ENCODE measurements around the gene MACROD2.
A peak's percentile ranks its signal among the peaks of the same experiment; 100 is the strongest.
"Not testable (repeated sequence)": the region's sequence is repeated elsewhere in the genome, so short reads cannot be mapped to it uniquely, and the experiment has no call there.

Gene MACROD2

DNA sequence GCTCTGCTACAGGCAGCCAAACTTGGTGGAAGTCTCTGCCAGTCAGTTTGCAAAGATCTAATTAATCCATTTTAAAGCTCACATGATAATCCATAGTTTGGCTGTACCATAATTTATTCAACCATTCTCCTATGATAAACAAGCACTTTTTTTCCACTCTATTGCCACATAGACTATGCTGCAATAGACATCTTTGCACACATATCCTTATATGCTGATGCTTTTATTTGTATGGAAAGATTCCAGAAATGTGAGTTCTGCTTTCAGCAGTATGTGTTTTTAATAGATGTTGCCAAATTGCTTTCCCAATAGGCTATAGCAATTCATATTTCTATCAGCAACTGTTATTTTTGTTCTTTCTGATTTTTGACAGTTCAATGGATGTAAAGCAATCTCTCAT lies 1950.0 kb downstream of the MACROD2 start:
- no peak for DNase-seq
- intact Hi-C loops (cut with DNase I), result no loop called here

DNA sequence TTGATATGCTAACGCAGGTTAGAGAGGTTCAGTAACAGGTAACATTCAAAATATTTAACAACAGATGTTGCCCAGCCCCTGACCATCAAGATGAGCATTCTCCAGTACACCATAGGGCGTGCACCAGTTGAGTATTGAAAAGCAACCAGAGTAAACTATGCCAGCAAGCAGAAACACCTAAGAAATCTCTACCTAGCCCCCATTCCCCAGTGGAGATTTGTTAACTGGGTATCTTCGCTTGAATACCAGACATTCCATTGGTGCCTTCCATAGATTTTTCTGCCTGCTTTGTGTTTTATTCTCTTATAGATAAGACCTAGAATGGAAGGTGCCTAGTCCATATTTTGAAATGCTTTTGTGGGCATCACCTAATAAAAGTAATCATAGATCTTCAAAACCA lies 1954.1 kb downstream of the MACROD2 start:
- DNase-seq, result no peak
- intact Hi-C loops (cut with DNase I), result no loop called here

DNA sequence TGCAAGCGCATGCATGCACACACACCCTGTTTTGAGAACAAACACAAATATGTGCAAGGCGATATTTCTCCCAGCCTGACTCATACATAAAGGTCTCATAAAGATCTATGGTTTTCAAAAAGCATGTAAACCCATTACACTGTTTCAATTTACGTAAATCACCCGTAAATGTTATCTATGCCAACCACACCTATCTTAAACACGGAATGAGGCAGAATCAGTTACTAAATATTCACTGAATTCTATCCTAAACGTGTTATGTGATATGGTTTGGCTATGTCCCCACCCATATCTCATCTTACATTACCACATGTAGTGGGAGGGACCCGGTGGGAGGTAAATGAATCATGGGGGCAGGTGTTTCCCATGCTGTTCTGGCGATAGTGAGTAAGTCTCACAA lies 1956.3 kb downstream of the MACROD2 start:
- intact Hi-C loops (cut with DNase I), result no loop called here
- DNase-seq, result peak in 2 of 42 donors; percentile 5 to 17

DNA sequence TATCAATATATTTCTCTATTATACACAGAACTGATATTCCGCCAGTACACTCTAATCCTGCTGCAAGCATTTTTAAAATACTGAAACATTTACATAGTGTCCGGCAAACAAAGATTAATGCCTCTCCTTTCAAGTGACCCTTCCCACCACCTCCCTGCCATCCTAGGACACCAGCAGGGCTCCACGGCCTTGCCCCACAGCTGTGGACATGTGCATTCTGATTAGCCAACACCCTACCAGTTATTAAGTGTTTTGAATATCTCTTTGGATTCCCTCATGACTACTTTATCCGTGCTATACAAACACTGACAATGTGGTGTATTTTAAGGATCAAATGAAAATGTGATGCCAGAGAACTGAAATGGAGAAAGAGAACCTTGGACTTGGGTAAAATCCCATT lies 1962.8 kb downstream of the MACROD2 start:
- intact Hi-C loops (cut with DNase I), result no loop called here
- DNase-seq, result no peak

DNA sequence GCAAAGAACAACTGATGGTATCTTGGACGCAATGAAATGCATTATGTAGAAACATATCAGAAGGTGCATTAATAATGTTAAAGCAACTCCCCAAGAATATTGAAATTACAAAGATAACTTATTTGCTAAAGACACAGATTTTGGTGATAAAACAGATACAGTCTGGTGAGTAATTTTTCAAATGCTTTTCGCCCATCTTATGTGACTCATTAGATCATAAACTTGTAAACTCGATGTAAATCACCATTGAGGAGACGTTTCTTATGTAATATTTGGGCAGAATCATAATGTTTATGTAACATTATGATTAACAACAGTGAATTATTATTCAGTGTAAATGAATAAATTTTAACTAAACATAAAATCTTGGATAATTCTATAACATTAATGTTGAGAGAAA lies 1969.8 kb downstream of the MACROD2 start:
- DNase-seq, result no peak

DNA sequence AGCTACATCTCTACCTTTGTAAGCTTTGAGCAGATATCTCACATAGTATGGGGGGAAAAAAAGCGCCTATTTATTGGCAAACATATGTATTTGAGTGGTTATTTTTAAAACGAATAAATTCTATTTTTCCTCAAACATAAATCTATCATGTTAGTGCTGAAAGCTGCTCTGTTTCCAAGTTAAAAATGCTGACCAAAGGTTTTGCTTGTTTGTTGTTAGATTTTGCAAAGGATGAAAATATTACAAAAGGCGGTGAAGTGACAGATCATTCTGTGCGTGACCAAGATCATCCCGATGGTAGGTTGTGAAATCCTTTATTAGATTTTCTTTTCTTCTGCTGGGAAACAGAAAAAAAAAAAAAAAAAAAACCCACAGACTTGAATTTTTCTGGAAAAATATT lies 1972.0 kb downstream of the MACROD2 start:
- no peak for DNase-seq
- intact Hi-C loops (cut with DNase I), result no loop called here

More for the DNA sequence above, 1969.8 kb downstream of the MACROD2 start:
- intact Hi-C loops (cut with DNase I), result no loop called here

DNA sequence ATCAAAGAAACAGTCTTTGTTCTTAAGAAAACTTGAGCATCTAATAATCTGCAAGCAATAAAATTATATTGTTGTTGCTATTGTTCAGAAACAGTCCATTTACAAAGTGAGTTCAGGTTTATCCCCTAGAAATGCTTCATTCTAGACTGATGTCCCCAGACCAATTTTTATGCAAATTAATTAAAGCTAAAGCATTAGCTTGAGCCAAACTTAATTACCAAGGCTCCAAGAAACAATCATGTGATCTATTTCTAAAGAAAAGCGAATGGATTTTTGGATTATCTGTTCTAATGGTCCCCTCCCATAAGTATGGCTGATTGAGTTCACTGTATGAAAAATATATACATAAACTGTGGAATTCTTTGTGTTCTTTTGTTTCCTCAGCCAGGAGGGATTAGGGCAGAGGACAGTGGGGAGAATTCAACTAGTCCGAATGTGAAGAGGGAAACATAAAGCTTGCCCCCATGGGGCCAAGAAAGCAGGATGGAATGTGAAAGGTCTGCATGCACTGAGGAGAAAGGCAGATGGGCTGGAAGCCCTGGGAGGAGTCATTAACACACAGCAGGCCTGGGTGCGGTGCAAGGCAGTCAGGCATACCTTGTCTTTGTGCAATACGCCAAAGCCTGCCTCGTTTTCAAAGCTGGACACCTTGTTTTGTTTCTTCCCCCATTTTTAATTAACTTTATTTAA lies 1980.9 kb downstream of the MACROD2 start:
- intact Hi-C loops (cut with DNase I), result no loop called here

DNA sequence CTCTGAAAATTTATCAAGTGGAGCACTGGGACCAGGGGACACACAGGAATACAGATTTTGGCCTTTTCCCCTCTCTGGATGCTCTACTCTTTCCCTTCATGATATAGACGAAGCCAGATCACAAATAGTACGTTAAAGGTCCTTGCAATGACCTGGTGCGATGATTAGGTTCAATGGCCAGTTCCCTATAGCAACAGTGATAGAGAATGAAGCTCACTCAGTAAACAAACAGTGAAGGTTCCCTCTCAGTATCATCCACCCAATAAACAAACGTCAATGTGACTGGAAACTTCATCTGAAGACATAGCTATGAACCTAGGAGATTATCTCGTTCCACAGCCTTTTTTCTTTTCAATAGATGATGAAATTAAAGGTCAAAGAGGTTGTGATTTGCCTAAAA lies 1981.7 kb downstream of the MACROD2 start:
- intact Hi-C loops (cut with DNase I), result no loop called here
- no peak for DNase-seq

More for the DNA sequence above, 1980.9 kb downstream of the MACROD2 start:
- DNase-seq, result no peak

DNA sequence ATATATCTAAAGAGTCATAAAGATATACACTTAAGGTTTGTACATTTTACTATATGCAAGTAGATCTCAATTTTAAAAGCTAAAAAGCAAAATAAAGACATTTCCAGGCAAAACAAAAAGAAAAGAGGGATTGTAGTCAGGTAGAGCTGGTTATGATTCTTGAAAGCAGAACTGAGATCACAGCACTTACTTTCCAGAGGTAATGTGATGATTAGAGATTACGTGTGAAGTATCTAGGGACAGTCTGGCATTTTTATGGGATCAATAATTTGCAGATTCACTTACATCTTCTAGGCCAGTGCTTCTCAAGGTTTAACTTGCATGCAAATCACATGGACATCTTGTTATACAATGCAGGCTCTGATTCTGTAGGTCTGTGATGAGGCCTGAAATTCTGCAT lies 1982.4 kb downstream of the MACROD2 start:
- intact Hi-C loops (cut with DNase I), result no loop called here
- no peak for DNase-seq

DNA sequence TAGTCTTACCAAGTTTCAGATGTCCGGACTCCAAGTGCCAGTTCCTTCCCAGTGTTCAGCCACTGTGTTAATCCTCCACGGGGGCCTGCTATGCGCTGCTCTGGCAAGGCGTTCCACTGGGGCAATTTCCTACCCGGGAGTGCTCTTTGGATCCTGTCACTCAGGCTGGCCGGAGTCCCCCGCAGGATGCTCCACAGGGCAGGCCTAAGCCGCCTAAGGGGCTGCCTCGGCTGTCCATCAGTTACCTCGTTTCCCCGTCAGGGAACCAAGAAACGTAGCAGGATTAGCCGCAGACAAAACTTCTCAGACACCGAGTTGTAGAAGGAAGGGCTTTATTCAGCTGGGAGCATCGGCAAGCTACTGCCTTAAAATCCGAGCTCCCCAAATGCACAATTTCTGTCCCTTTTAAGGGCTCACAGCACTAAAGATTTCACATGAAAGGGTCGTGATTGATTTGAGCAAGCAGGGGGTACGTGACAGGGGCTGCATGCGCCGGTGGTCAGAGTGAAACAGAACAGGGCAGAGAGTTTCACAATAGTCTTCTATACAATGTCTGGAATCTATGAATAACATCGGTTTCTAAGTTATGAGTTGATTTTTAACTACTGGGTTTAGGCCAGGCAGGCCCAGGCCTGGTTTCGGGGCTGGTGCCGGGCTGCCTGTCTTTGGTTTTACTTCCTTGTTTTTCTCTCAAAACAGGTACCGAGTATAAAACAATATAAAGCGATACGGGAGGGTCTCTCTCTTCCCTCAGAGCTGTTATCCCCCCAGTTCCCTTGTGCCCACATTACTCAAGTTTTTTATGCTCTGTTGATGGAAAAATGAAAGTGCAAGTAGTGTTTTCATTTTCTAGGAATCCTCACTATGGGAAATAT lies 1990.4 kb downstream of the MACROD2 start:
- DNase-seq; intact Hi-C loops (cut with DNase I): not testable (repeated sequence)

DNA sequence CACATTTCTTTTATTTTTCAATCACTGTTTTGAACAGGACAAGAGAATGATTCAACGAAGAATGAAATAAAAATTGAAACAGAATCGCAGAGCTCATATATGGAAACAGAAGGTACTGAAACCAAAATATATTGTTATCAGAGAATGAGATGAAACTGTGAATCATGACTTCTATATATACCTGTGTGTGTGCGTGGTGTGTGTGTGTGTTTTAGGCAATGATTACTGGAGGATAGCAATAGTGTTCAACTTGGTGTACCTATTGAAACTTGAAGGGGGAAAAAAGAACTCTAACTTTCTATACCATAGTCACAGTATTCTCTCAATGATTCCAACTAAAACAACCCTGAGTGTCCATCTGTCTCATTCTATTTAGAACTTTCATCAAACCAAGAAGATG lies 1991.4 kb downstream of the MACROD2 start:
- DNase-seq, result no peak
- intact Hi-C loops (cut with DNase I), result no loop called here

DNA sequence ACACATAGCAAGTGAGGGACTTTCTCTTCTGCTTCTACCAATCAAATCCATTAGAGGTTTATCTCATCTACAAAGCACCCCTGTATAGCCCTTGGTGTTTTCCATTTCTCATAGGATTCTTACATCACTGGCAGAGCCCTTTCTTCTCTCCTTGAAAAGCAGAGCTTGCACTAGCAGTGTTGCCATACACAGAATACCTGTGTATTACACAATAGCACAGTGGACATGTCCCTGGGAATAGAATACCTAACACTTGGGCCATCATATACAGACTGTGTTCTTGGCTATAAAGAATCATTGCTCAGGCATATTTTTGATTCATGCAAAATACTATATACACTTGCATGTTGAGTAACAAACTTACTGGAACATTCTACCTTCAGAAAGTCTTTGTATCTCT lies 1996.0 kb downstream of the MACROD2 start:
- intact Hi-C loops (cut with DNase I), result no loop called here
- DNase-seq, result no peak

DNA sequence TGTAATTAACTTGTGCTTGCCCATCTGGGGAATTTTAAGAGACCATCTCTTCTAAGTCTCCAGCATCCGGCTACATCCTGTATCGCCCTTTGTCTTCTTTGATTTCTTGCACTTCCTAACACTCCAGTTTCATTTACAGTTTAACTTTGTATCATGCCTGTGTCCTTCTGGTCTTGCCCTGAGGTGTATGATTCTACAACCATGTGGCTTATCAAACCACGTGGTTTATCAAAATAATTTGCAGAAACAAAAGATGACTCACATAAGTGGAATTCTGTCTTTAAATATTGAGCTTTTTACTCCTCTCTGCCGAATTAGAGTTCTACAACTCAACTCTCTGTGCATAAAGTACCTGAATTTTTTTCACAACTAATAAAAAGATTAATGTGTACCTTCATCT lies 1997.2 kb downstream of the MACROD2 start:
- intact Hi-C loops (cut with DNase I), result no loop called here

DNA sequence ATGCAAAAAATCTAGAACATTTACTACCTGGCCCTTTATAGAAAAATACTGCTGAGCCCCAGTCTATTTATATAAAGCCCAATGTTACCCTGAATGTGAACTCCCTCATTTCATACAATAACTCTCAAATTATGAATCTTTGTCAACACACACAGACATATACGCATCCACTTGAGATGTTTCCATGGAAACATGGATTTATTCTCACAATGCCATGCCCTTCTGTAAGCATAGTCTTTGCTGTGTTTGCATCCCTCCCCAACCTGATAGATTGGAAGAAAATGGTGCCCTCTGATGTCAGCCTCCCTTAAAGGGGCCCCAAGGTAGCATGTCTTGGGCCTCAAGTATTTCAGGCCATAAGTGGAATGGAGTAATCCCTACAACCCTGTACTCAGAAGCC lies 2004.8 kb downstream of the MACROD2 start:
- intact Hi-C loops (cut with DNase I), result no loop called here
- no peak for DNase-seq

More for the DNA sequence above, 1997.2 kb downstream of the MACROD2 start:
- no peak for DNase-seq

DNA sequence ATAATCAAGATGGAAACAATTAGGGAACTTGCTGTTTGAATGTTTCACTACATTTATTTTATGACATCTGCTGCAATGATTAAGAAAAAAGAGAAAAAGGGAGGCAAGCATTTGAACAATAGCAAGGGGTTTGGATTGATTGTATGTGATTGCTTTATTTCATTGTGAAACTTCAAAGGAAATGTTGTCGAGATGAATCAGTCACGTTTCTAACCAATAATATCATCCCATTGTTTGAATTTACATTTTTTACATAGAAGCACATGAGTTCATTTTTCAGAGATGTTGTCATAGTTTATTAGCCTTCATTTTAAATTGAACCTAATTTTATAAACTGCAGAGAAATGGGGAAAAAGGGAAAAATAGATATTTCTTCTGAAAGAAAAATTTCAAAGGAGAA lies 2006.0 kb downstream of the MACROD2 start:
- intact Hi-C loops (cut with DNase I), result no loop called here

DNA sequence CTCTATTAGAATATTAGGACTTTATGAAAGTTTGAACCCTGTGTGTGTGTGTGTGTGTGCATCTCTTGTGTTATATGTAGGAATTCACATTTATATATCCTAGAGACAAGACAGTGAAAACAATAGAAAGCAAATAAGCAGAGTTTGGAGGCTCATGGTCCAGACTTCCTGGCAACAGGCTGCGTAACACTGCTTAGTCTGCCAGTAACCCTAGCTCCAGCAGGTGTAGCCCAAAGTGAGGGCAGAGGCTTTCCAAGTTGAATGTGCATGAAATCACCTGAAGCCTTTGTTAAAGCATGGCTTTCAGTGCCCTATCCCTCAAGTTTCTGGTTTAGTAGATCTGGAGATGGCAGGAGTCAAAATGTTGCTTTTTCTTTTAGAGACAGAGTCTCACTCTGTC lies 2008.0 kb downstream of the MACROD2 start:
- intact Hi-C loops (cut with DNase I), result no loop called here
- no peak for DNase-seq

More for the DNA sequence above, 2006.0 kb downstream of the MACROD2 start:
- no peak for DNase-seq

DNA sequence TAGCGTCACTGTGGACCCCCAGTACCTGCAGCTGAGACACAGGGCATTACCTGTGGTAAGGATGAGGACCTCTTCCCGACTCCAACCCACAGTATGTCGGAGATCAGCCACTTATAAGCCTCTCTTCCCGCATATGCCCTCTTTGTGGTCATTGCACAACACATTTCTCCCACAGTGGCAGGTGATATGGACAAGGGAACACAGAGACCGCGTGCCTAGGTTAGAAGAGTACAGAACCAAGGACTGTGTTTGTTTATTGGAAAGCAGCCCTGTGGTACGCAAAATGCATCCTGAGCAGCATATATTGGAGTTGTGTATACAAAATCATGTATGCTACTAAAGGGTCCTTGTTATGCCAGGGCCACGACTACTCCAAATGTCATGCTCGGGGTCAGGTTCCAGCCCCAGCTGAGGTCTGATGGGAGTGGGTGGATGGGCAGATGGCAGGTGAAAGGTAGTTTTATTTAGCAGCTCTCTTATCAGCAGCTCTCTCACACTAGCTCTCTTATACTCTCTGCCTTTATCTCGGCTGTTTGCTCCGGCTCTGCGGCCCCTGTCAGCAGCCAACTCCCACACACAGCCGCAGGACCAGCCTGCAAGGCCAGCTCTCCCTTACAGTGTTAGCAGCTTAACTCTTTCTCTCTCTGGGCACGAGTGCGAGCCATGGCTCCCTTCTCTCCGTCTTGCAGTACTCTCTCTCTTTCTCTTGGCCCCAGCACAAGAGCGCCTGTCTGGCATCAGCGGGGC lies 2009.0 kb downstream of the MACROD2 start:
- intact Hi-C loops (cut with DNase I), result no loop called here
- DNase-seq, result no peak

DNA sequence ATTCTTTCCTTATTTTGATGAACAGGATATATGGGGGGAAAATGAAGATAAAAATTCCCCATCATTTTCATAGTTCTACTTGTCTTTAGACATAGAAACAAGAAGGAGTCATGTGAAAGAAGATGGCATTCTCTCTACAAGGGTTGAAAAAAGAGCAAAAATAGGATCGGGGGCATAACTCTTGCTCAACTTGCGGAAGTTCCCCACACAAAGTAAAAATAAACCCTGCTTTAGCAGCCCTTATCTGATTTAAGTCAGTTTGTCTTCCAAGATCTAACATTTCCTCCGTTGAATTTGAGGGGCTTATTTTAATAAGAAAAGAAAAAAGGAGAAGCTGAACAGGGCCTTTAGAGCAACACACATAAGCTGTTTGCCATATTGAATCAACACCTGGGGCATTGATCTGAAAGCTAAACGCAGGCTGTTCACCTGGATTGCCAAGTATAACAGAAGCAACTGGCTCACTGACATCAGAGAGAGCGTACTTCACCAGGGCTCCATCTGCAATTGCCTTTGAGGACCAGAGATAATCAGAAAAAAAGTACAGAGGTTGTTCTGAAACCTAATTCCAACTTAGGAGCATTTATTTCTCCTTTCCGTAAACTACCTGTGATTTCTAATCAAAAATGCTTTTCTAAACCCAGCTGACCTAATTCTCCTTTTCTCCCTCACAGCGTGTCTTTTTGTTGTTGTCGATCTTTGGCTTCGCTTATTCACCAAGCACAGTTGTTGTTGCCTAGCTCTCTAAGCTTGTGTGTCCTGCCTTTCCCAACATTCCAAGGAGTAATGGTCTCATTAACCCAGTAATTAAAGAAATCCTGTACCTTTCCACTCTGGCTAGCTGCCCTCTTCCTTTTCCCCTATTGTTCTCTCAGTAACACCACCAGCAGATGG lies 2010.0 kb downstream of the MACROD2 start:
- intact Hi-C loops (cut with DNase I), result no loop called here
- DNase-seq, result no peak

DNA sequence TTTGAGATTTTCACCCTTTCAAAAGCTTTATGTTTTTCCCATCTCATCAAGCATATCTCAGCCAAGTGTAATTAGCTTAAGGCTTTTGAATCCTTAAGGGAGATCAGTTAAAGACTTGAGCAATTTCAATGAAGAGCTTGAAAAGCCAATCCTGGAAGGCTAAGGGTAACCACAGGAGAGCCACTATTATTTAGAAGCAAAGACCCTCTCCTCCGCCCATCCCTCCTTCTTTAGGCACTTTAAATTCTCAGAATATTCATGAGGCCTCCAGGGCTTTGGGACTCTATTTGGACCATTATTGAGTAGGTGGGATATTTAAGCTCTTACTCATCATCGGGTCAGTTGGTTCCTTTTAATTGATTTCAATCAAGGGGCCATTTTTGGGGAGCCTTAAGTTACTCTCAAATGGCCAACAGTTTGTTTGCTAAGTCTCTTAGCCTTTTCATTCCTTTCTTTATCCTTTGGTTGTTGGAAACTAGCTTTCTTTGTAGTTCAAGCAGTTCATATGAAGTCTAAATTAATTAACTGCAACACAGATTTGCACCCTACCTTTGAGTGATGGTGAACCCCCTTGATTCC lies 2010.7 kb downstream of the MACROD2 start:
- no peak for DNase-seq
- intact Hi-C loops (cut with DNase I), result no loop called here

Measured in head of caudate nucleus (tissue), 42 donors.